Measurements from ENCODE around the gene BAHCC1. TPM values are rescaled to one million over a fixed set of nuclear protein-coding genes. Genes with fewer than 3 reads are reported as not detected.

Gene BAHCC1
- total and polyA plus RNA-seq, 2 of the 8 experiments (the other 6 are each of a cell fraction or from before 2014, with no cell fraction given): 0.26 to 0.58 TPM

DNA sequence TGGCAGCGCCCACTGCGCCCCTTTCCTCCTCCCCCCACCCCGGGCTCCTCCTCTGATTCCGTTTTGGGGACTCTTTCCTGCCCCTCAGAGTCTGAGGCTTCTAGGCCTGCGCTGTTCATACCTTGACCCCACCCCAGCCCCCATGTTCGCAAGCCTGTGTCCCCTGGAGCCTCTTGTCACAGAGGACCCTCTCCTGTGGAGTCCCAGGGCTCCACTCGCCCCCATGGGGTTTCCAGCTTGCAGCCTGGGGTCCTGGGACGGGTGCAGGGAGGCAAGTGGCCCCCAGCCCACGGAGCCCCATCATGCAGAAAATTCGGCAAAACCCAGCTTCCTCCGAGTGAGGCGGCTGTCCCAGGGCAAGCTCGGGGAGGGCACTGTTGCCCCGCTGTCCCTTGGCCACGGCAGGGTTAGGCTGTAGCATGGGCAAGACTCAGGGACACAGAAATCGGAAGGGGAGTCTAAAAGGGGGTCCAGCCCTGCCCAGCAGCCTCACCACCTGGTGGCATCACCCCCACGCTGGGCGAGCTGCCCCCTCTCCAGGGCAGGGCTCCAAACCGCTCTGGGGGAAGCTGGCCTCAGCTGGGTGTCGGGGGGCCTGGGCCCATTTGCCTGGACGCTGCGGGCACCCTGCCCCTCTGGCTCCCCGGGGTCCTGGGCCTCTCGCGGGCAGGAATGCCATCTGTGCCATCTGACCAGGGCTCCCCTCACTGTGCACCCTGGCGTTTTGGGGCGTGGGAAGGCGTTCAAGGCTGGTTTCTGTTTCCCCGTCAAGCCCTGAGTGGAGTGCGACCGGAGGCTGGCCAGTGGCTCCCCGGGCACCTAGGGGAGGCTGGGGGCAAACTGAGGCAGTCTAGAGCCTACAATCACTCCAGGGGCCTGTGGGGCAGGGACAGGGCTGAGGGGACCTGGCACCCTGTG lies 11.5 kb upstream of the BAHCC1 start (continued):
- TF ChIP-seq MAX (IDR thresholded peaks at IDR 0.05) (no peak), SUZ12 (IDR thresholded peaks at IDR 0.05; ENCODE audit: low read length) (no peak), JUN (IDR thresholded peaks at IDR 0.05; ENCODE audit: low read depth, low read length) (no peak), EGR1 (IDR thresholded peaks at IDR 0.05; ENCODE audit: borderline replicate concordance, low read depth, low read length) (no peak), SAP30 (IDR thresholded peaks at IDR 0.05; ENCODE audit: insufficient read depth, insufficient replicate concordance, low read length) (no peak)

All from H1 (cell line).